Activated T-cell treated with anti-CD3 and anti-CD28 coated beads, Interleukin-2, amount 50 U/mL, for 72 hours (primary cell): ENCODE data around the gene DES. TPM values are rescaled to one million over a fixed set of nuclear protein-coding genes. Genes with fewer than 3 reads are reported as not detected.

Experiments used
- ATAC-seq, 2 donors: fragments of 150-1000 bp; cut with Tn5 transposase; replicated peaks in 1 of 2; 2 replicates each; pipeline ENCODE4 v1.10.0; 2021; ENCODE audit warnings: moderate library complexity in 2 of 2, mild to moderate bottlenecking in 1 of 2
- DNase-seq, 2 donors: peaks; one replicate each; pipeline ENCODE4 v3.0.0; 2021 to 2022; ENCODE audit warnings: mixed read lengths in 1 of 2
- H3K27ac Mint-ChIP-seq: one replicate; pipeline ENCODE4 v1.8.0; 2022; ENCODE audit warnings: mild to moderate bottlenecking, moderate library complexity, mixed read lengths
- H3K27me3 Mint-ChIP-seq: one replicate; pipeline ENCODE4 v1.8.0; 2022; ENCODE audit warnings: low read depth, mixed read lengths
- H3K36me3 Mint-ChIP-seq, 2 donors: one replicate each; pipeline ENCODE4 v1.8.0; 2022; ENCODE audit warnings: mixed read lengths in 2 of 2, mild to moderate bottlenecking in 1 of 2; ENCODE audit not compliant: insufficient read depth in 2 of 2
- H3K4me1 Mint-ChIP-seq: one replicate; pipeline ENCODE4 v1.8.0; 2022; ENCODE audit warnings: low read depth, mixed read lengths
- H3K4me3 Mint-ChIP-seq, 2 donors: one replicate each; pipeline ENCODE4 v1.8.0; 2022; ENCODE audit warnings: mild to moderate bottlenecking in 2 of 2, mixed read lengths in 2 of 2, moderate library complexity in 2 of 2
- H3K9me3 Mint-ChIP-seq, 2 donors: one replicate each; pipeline ENCODE4 v1.8.0; 2022; ENCODE audit warnings: mixed read lengths in 2 of 2
- total RNA-seq, 2 donors: library from RNA; stranded (reverse); gene quantifications; one replicate each; pipeline ENCODE4 v1.2.3, GENCODE V29; 2022

Gene DES
- total RNA-seq, 2 donors from 2014 or later, result 0.10 TPM; not detected in 1

DNA sequence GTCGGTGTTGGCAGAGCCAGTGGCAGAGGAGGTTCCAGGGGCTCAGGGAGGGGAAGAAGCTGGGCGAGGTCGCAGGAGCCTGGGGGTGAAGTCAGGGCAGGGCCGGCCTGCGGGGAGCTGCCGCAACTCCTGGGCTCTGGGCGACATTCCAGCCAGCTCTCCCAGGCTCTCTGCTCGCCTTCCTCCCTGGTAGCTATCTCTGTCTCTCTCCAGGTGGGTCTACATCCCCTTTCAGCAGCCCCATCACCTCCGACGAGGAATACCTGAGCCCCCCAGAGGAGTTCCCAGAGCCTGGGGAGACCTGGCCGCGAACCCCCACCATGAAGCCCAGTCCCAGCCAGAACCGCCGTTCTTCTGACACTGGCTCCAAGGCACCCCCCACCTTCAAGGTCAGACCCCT lies 43.5 kb downstream of the DES start:
- DNase-seq (no peak), ATAC-seq (no peak)
- Mint-ChIP-seq H3K36me3 (no peaks in the 10 kb centered on the region), H3K4me3 (no peak overlapping the region), H3K27ac (no peak overlapping the region), H3K4me1 (peaks cover 8% of the 10 kb centered on the region), H3K27me3 (no peaks in the 10 kb centered on the region), H3K9me3 (no peaks in the 10 kb centered on the region)

- Mint-ChIP-seq H3K4me3 (no peak overlapping the region), H3K4me1 (peaks cover 8% of the 10 kb centered on the region), H3K36me3 (no peaks in the 10 kb centered on the region), H3K27ac (no peak overlapping the region), H3K9me3 (no peaks in the 10 kb centered on the region), H3K27me3 (no peaks in the 10 kb centered on the region)
- DNase-seq (no peak), ATAC-seq (no peak)
Observed at GRCh38 chr2:219462349-219462748, 44.2 kb downstream of the DES start.

GRCh38 chr2:219464286-219465032 lies 46.3 kb downstream of the DES start:
- DNase-seq (no peak), ATAC-seq (no peak)
- Mint-ChIP-seq H3K27ac (no peak overlapping the region), H3K36me3 (no peaks in the 10 kb centered on the region), H3K4me3 (no peak overlapping the region), H3K4me1 (no peaks in the 10 kb centered on the region), H3K9me3 (no peaks in the 10 kb centered on the region), H3K27me3 (no peaks in the 10 kb centered on the region)

DNA sequence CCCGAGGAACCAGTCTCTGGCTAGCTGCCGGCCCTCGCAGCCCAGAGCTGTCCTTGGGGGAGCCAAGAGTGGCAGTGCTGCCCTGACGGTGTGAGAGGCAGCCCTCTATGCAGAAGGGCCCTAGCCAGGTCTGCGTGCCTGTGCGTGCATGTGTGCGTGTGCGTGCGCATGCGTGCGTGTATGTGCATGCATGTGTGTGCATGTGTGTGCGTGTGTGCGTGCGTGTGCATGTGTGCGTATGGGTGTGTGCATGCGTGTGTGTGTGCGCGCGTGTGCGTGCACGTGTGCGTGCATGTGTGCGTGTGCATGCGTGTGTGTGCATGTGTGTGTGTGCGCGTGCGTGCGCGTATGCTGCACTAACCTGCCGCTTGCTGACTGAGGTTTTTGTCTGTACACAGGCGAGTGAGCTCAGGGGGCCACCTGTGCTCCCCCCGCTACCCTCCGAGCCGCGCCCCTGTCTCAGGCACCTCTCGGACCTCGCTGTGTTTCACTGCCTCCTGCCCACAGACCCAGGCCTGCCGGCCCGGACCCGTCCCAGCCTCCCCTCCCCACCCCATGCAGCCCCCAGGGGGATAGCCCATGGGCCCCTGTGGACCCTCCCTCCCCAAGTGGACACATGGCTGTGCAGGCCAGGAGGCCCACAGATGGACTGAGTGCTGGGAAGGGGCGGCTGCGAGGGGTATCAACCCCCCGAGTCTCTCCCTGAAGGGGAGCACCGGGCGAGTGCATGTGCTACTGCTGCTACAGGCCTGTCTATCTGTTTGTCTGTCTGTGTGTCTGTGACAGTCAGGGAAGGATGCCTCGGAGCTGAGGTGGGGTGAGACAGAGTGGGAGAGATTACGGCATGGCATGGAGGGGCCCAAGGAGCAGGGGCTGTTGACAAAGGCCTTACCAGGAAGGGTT lies 47.7 kb downstream of the DES start:
- Mint-ChIP-seq H3K9me3 (no peaks in the 10 kb centered on the region), H3K27ac (no peak overlapping the region), H3K27me3 (no peaks in the 10 kb centered on the region), H3K36me3 (no peaks in the 10 kb centered on the region), H3K4me1 (no peaks in the 10 kb centered on the region), H3K4me3 (no peak overlapping the region)
- ATAC-seq (no peak), DNase-seq (no peak)

DNA sequence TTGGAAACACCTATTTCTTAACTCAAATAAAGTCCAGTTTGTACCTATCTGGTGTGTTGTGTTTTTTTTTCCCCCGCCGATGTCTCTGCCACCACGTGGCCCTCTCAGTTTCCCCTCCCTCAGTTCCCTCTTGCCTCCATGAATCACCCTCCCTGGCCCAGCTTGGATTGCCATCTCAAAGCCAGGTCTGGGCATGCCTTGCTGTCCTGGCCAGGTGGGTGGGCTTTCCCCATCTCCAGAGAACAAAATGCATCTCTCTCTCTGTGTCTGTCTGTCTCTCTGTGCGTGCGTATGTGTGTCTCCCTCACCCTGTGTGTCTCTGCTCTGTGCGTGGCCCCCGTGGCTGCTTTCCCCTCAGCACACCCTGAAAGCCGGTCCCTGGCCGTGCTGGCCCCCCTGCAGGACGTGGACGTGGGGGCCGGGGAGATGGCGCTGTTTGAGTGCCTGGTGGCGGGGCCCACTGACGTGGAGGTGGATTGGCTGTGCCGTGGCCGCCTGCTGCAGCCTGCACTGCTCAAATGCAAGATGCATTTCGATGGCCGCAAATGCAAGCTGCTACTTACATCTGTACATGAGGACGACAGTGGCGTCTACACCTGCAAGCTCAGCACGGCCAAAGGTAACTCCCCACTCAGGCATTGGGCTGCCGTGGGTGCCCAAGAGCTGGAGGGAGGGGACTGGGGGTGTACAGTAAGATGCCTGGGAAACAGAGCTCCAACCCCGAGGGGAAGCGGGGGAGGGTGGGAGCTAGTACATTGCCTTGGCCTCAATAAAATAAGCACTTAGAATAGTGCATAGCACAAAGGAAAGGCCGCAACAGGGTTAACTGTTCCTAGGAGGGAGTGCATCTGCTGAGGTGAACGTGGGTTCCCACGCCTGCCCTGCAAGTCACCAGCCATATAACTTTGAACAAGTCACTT lies 48.9 kb downstream of the DES start:
- H3K4me3 Mint-ChIP-seq, result no peak overlapping the region
- H3K9me3 Mint-ChIP-seq, result no peaks in the 10 kb centered on the region
- no peaks in the 10 kb centered on the region for H3K36me3 Mint-ChIP-seq
- no peak for ATAC-seq
- no peak overlapping the region for H3K27ac Mint-ChIP-seq
- DNase-seq, result no peak
- no peaks in the 10 kb centered on the region for H3K27me3 Mint-ChIP-seq
- H3K4me1 Mint-ChIP-seq, result no peaks in the 10 kb centered on the region

DNA sequence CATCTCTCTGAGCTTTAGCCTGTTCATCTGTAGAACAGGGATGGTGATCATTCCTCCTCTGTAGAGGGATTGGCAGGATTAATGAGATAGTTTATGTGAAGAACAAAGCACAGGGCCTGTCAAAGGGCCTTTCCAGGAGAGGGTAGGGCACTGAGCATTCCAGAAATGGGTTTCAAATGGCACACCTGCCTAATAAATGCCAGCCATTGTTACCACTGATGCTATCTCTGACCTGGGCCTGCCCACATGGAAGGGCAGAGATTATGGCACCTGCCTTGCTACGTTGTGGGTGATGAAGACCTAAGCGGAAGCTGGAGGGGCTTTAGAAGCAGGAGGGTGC lies 49.5 kb downstream of the DES start:
- Mint-ChIP-seq H3K9me3 (no peaks in the 10 kb centered on the region), H3K4me1 (no peaks in the 10 kb centered on the region), H3K27me3 (no peaks in the 10 kb centered on the region), H3K4me3 (no peak overlapping the region), H3K27ac (no peak overlapping the region), H3K36me3 (no peaks in the 10 kb centered on the region)
- no peak for ATAC-seq
- DNase-seq, result no peak

GRCh38 chr2:219468410-219469185 lies 50.4 kb downstream of the DES start:
- H3K36me3 Mint-ChIP-seq, result no peaks in the 10 kb centered on the region
- no peak overlapping the region for H3K4me3 Mint-ChIP-seq
- DNase-seq, result no peak
- ATAC-seq, result no peak
- no peaks in the 10 kb centered on the region for H3K4me1 Mint-ChIP-seq
- no peaks in the 10 kb centered on the region for H3K9me3 Mint-ChIP-seq
- no peaks in the 10 kb centered on the region for H3K27me3 Mint-ChIP-seq
- H3K27ac Mint-ChIP-seq, result no peak overlapping the region

DNA sequence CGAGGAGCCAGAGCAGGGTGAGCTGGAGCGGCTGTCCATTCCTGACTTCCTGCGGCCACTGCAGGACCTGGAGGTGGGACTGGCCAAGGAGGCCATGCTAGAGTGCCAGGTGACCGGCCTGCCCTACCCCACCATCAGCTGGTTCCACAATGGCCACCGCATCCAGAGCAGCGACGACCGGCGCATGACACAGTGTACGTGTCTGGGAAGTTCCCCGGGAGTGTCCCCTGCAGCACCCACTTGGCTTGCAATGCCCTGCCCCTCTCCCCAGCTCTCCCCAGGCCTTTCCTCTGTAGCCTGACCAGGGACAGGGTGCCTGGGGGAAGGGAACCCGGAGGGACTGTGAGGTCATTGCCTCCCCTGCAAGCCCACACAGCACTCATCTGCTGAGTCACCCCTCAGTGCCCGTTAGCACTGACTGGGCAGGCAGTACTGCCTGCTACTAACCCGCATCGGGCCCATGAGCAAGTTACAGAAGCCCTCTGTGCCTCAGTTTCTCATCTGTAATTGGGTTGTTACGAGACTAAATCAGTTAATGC lies 51.1 kb downstream of the DES start:
- ATAC-seq, result no peak
- no peaks in the 10 kb centered on the region for H3K27me3 Mint-ChIP-seq
- no peak overlapping the region for H3K27ac Mint-ChIP-seq
- DNase-seq, result no peak
- no peaks in the 10 kb centered on the region for H3K36me3 Mint-ChIP-seq
- H3K9me3 Mint-ChIP-seq, result no peaks in the 10 kb centered on the region
- no peak overlapping the region for H3K4me3 Mint-ChIP-seq
- no peaks in the 10 kb centered on the region for H3K4me1 Mint-ChIP-seq

DNA sequence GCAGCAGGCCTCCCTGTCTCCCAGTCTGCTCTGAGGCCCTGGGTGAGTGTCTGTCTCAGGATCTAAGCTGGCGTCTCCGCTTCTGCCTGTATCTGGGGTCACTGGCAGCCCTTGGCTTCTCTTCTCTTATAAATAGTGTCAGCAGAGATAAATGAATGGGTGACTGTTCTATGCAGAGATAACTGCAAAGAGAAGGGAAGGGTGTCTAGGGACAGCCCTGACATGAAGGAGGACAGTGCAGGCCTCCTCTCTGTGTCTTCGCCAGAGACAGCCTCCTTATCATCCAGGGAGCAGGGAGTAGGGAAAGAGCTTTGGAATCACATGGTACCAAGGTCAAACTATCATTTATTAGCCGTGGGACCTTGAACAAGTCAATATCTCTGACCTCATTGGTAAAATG lies 52.3 kb downstream of the DES start:
- H3K4me3 Mint-ChIP-seq, result no peak overlapping the region
- no peak for DNase-seq
- no peaks in the 10 kb centered on the region for H3K4me1 Mint-ChIP-seq
- H3K27me3 Mint-ChIP-seq, result no peaks in the 10 kb centered on the region
- no peak for ATAC-seq
- H3K9me3 Mint-ChIP-seq, result no peaks in the 10 kb centered on the region
- H3K36me3 Mint-ChIP-seq, result no peaks in the 10 kb centered on the region
- H3K27ac Mint-ChIP-seq, result no peak overlapping the region

GRCh38 chr2:219471476-219472371 lies 53.5 kb downstream of the DES start:
- peaks cover 6% of the 10 kb centered on the region for H3K4me1 Mint-ChIP-seq
- no peaks in the 10 kb centered on the region for H3K27me3 Mint-ChIP-seq
- H3K27ac Mint-ChIP-seq, result no peak overlapping the region
- H3K9me3 Mint-ChIP-seq, result no peaks in the 10 kb centered on the region
- H3K36me3 Mint-ChIP-seq, result no peaks in the 10 kb centered on the region
- H3K4me3 Mint-ChIP-seq, result no peak overlapping the region
- no peak for ATAC-seq
- DNase-seq, result no peak

DNA sequence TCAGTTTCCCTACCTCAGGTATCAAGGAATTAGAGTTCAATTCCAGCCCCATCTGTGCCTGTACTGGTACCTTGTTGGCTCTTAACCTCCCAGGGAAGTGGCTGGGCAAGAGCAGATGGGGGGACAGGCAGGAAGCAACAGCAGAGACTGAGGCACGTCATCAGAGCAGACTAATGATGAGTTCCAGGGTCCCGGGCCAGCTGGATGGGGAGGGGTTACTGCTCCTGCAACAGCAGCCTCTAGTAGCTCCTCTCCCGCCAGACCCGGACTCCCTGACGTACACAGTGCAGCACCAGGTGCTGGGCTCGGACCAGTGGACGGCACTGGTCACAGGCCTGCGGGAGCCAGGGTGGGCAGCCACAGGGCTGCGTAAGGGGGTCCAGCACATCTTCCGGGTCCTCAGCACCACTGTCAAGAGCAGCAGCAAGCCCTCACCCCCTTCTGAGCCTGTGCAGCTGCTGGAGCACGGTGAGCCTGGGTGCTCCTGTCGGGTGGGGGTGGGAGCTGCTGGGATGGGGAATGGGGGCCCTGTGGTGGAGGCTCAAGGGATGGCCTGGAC lies 54.5 kb downstream of the DES start:
- H3K4me3 Mint-ChIP-seq, result no peak overlapping the region
- no peaks in the 10 kb centered on the region for H3K36me3 Mint-ChIP-seq
- ATAC-seq, result no peak

More for the DNA sequence above, 54.5 kb downstream of the DES start:
- Mint-ChIP-seq H3K9me3 (no peaks in the 10 kb centered on the region), H3K27ac (no peak overlapping the region), H3K27me3 (no peaks in the 10 kb centered on the region), H3K4me1 (peaks cover 6% of the 10 kb centered on the region)
- DNase-seq, result no peak
